Endothelial cell of umbilical vein (primary cell): ENCODE measurements around the gene TPRKB. TPM values are rescaled to one million over a fixed set of nuclear protein-coding genes. Genes with fewer than 3 reads are reported as not detected.
A peak's percentile ranks its signal among the peaks of the same experiment; 100 is the strongest.

Experiments
- BruUV-seq: library from RNA; stranded (reverse); fragments of 400-500 nt; replicated peaks from 2 replicates; lab custom pipeline; 2021; lab: Mats Ljungman, UMichigan
- CTCF ChIA-PET: fragments of 300-600, 350-600 bp; sonication (Branson Sonifier 250); formaldehyde crosslinking; loops from one replicate; lab custom pipeline; 2021; ENCODE audit warnings: antibody characterized with exemption, inconsistent platforms; lab: Charles Lee
- POLR2A ChIA-PET: fragments of 300-600, 350-600 bp; sonication (Branson Sonifier 250); formaldehyde crosslinking; loops from one replicate; lab custom pipeline; 2021; ENCODE audit warnings: antibody characterized with exemption, inconsistent platforms; lab: Charles Lee
- DNase-seq: peaks from one replicate; pipeline ENCODE4 v3.0.0-alpha.2; 2011; ENCODE audit warnings: low read depth, low spot score
- FAIRE-seq: peaks from 2 replicates; lab custom pipeline; 2011; peaks lifted over from hg19 to GRCh38; lab: Jason Lieb, UNC
- H2AFZ ChIP-seq: 2 replicates; pipeline ENCODE4 v1.6.0; 2012; ENCODE audit warnings: low read depth, low read length, control low read depth, inconsistent platforms
- H3K27ac ChIP-seq: 2 replicates; pipeline ENCODE4 v1.5.1; 2011; ENCODE audit warnings: low read depth, mild to moderate bottlenecking, control low read depth, low read length, moderate library complexity; ENCODE audit not compliant: insufficient read depth
- H3K27me3 ChIP-seq, 2 experiments: 2 replicates each; pipeline versions ENCODE4 v1.6.0 to v1.6.1; 2011; ENCODE audit warnings: low read length in 2 of 2, mixed read lengths in 1 of 2; ENCODE audit not compliant: control insufficient read depth in 2 of 2, insufficient read depth in 2 of 2
- H3K36me3 ChIP-seq, 2 experiments: 2 replicates in 1 of 2; 3 replicates in 1 of 2; pipeline ENCODE4 v1.5.1; 2011; ENCODE audit warnings: low read length in 2 of 2, mild to moderate bottlenecking in 1 of 2, moderate library complexity in 1 of 2; ENCODE audit not compliant: control insufficient read depth in 2 of 2, insufficient read depth in 2 of 2; ENCODE audit errors: extremely low read depth in 1 of 2
- H3K4me1 ChIP-seq: 3 replicates; pipeline ENCODE4 v1.5.1; 2011; ENCODE audit warnings: mild to moderate bottlenecking, low read length; ENCODE audit not compliant: control insufficient read depth, insufficient read depth; ENCODE audit errors: extremely low read depth
- H3K4me2 ChIP-seq: 2 replicates; pipeline ENCODE4 v1.6.1; 2011; ENCODE audit warnings: low read length, control low read depth, mixed read lengths; ENCODE audit not compliant: insufficient read depth
- H3K4me3 ChIP-seq, 3 experiments: fragments of 200-600 bp in 1 of 3; sonication (generic), shearing (Covaris generic) in 1 of 3; replicated peaks in 1 of 3; 2 replicates each; pipeline ENCODE4 v1.5.1; 2011 to 2016; ENCODE audit warnings: control low read depth in 3 of 3, low read length in 3 of 3, mild to moderate bottlenecking in 2 of 3, inconsistent platforms in 1 of 3, low read depth in 1 of 3, moderate library complexity in 1 of 3; ENCODE audit not compliant: insufficient read depth in 1 of 3
- H3K79me2 ChIP-seq: 2 replicates; pipeline ENCODE4 v1.6.0; 2012; ENCODE audit warnings: low read length, inconsistent platforms; ENCODE audit not compliant: control insufficient read depth, insufficient read depth
- H3K9ac ChIP-seq: replicated peaks from 2 replicates; pipeline ENCODE3; 2011; ENCODE audit warnings: low read length, control low read depth; ENCODE audit not compliant: insufficient read depth; ENCODE audit errors: extremely low read depth
- H3K9me1 ChIP-seq: replicated peaks from 3 replicates; pipeline ENCODE4 v1.6.0; 2011; ENCODE audit warnings: mild to moderate bottlenecking, low read length; ENCODE audit not compliant: control insufficient read depth, insufficient read depth; ENCODE audit errors: extremely low read depth
- H3K9me3 ChIP-seq: replicated peaks from 2 replicates; pipeline ENCODE4 v1.5.1; 2012; ENCODE audit warnings: low read length, inconsistent platforms; ENCODE audit not compliant: control insufficient read depth, insufficient read depth
- H4K20me1 ChIP-seq: replicated peaks from 2 replicates; pipeline ENCODE3; 2011; ENCODE audit warnings: mild to moderate bottlenecking, low read length; ENCODE audit not compliant: control insufficient read depth, insufficient read depth; ENCODE audit errors: extremely low read depth
- EZH2 ChIP-seq: IDR thresholded peaks from 2 replicates; pipeline ENCODE4 v1.6.1; 2012; ENCODE audit warnings: borderline replicate concordance, low read depth, mild to moderate bottlenecking, moderate library complexity, low read length, inconsistent platforms; ENCODE audit not compliant: severe bottlenecking
- FOS ChIP-seq: IDR thresholded peaks from 2 replicates; pipeline ENCODE4 v1.6.1; 2011; ENCODE audit warnings: mild to moderate bottlenecking, low read length, moderate library complexity, borderline replicate concordance; ENCODE audit not compliant: insufficient read depth
- GATA2 ChIP-seq: IDR thresholded peaks from 2 replicates; pipeline ENCODE4 v1.7.0; 2011; ENCODE audit warnings: low read depth, mild to moderate bottlenecking, moderate library complexity, mixed read lengths, low read length; ENCODE audit not compliant: insufficient read length, insufficient read depth
- JUN ChIP-seq: IDR thresholded peaks from 2 replicates; pipeline ENCODE4 v1.6.1; 2011; ENCODE audit warnings: borderline replicate concordance, low read depth; ENCODE audit not compliant: insufficient read length, insufficient read depth
- MYC ChIP-seq: IDR thresholded peaks from one replicate; pipeline ENCODE4 v1.6.1; 2011; ENCODE audit warnings: mild to moderate bottlenecking, low read depth, low read length
- POLR2A ChIP-seq: IDR thresholded peaks from 2 replicates; pipeline ENCODE4 v1.6.1; 2012; ENCODE audit warnings: low read depth, mild to moderate bottlenecking, control low read depth, low read length
- POLR2AphosphoS5 ChIP-seq: IDR thresholded peaks from 2 replicates; pipeline ENCODE4 v1.6.1; 2012; ENCODE audit warnings: low read depth, mild to moderate bottlenecking, control low read depth, low read length, moderate library complexity; ENCODE audit not compliant: insufficient read depth
- dilution Hi-C: fragments of 300-500 bp; cut with MboI; formaldehyde crosslinking; loops from one replicate; pipeline ENCODE4 v1.15.0; 2019; ENCODE audit warnings: low sequenced_read_pairs; ENCODE audit not compliant: extremely low pct_ligation_motif_present
- intact Hi-C: fragments of 100-400 bp; cut with micrococcal nuclease; formaldehyde crosslinking; loops from one replicate; pipeline ENCODE4 v1.10.0; 2022
- polyA plus RNA-seq, 4 experiments: library from polyadenylated mRNA; depleted of rRNA in 3 of 4; stranded (reverse) in 3 of 4; unstranded in 1 of 4; fragments of >200 nt; gene quantifications; 2 replicates each; pipeline versions ENCODE4 v1.2.1 to v1.2.3, GENCODE V29; 2011 to 2012; ENCODE audit warnings: missing spikeins in 1 of 4
- total RNA-seq: library from RNA; stranded (reverse); gene quantifications from 2 replicates; pipeline ENCODE4 v1.2.3, GENCODE V29; 2021
- TF ChIP-seq, protein P1 (sequence below): IDR thresholded peaks from 2 replicates; pipeline ENCODE4 v1.6.1; 2011; ENCODE audit not compliant: insufficient read depth, insufficient read length
- TF ChIP-seq, protein P2 (sequence below), 2 donors: IDR thresholded peaks; 1 replicate in 1 of 2; 2 replicates in 1 of 2; pipeline ENCODE4 v1.5.1; 2011; ENCODE audit warnings: low read length in 2 of 2, mild to moderate bottlenecking in 2 of 2, moderate library complexity in 2 of 2, control low read depth in 1 of 2, inconsistent platforms in 1 of 2, low read depth in 1 of 2; ENCODE audit not compliant: insufficient read depth in 1 of 2; ENCODE audit errors: extremely low read depth in 1 of 2

Gene TPRKB
- total and polyA plus RNA-seq, 2 donors (not counting 3 experiments of a cell fraction or from before 2014, with no cell fraction given) = 27.1 to 36.1 TPM

DNA sequence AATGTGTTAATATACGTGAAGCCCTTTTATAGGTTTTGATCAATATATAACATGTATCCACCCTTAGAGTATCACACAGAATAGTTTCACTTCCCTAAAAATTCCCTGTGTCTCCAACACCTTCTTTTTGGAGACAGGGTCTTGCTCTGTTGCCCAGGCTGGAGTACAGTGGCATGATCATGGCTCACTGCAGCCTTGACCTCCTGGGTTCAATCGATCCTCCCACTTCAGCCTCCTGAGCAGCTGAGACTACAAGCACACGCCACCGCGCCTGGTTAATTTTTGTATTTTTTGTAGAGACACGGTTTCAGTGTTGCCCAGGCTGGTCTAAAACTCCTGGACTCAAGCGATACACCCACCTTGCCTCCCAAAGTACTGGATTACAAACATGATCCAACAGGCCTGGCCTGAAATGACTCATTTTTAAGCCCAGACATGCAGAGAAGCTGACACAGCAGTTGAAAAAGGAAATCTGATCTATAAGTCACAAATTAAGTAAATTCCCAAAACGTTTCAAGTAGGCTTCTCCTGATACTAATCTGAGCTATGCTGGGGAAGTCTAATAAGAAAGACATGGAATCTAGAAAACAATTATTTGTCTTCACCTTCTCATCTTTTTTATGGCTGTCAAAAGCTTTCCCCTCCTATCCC is 39.8 kb upstream of the TPRKB start:
- peak; percentile 49 for FAIRE-seq
- DNase-seq = no peak
- no peaks in the 10 kb centered on the region for H3K9me1 ChIP-seq
- POLR2A ChIA-PET = no interaction called here
- BruUV-seq = no TSS peak
- no peaks in the 10 kb centered on the region for H3K9me3 ChIP-seq
- H3K4me2 ChIP-seq = no peak overlapping the region
- CTCF ChIA-PET = no interaction called here
- dilution Hi-C loops (no loop called here), intact Hi-C loops (no loop called here)
- no peaks in the 10 kb centered on the region for H4K20me1 ChIP-seq
- H3K27me3 ChIP-seq = no peaks in the 10 kb centered on the region
- no peak overlapping the region for H2AFZ ChIP-seq
- peaks cover 9 to 15% of the 10 kb centered on the region in 2 experiments for H3K36me3 ChIP-seq
- H3K27ac ChIP-seq = no peak overlapping the region
- H3K79me2 ChIP-seq = peaks cover 21% of the 10 kb centered on the region
- H3K4me3 ChIP-seq = no peak overlapping the region
- H3K4me1 ChIP-seq = peaks cover 9% of the 10 kb centered on the region
- TF ChIP-seq FOS = peak; percentile 18
- TF ChIP-seq JUN = no peak
- no peak overlapping the region for H3K9ac ChIP-seq

DNA sequence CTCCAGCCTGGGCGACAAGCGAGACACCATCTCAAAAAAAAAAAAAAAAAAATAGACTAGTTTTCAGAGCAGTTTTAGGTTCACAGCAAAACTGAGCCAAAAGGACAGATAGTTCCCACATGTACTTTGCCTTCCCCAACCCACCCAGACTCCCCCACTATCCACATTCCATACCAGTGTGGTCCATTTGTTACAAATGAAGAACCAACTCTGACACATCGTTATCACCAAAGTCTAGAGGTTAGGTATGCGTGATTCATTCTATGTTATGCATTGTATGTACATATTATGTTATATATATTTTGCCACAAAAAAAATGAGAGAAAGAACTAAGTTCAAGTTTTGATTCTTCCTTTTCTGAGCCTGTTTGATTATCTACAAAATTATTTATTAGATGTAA is 39.2 kb upstream of the TPRKB start:
- intact Hi-C loops = no loop called here
- dilution Hi-C loops = no loop called here
- Histone ChIP-seq H3K27ac (no peak overlapping the region), H3K27me3 (no peaks in the 10 kb centered on the region), H4K20me1 (no peaks in the 10 kb centered on the region), H3K9me3 (no peaks in the 10 kb centered on the region), H3K9me1 (no peaks in the 10 kb centered on the region), H3K4me1 (peaks cover 9% of the 10 kb centered on the region), H2AFZ (no peak overlapping the region), H3K4me2 (no peak overlapping the region), H3K4me3 (no peak overlapping the region), H3K79me2 (peaks cover 21% of the 10 kb centered on the region), H3K9ac (no peak overlapping the region), H3K36me3 (peaks cover 10 to 15% of the 10 kb centered on the region in 2 experiments)
- ChIA-PET POLR2A (interaction anchor here (0.6 kb wide), 1 partner anchor 706 kb away, joined by 19 read pairs; the partner anchor contains the start of gene CCDC142), CTCF (no interaction called here)
- no TSS peak for BruUV-seq
- TF ChIP-seq GATA2 (no peak), MYC (no peak), JUN (no peak), POLR2AphosphoS5 (no peak), EZH2 (no peak), FOS (no peak), POLR2A (no peak)
- TF ChIP-seq, protein P1, sequence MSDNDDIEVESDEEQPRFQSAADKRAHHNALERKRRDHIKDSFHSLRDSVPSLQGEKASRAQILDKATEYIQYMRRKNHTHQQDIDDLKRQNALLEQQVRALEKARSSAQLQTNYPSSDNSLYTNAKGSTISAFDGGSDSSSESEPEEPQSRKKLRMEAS = no peak
- TF ChIP-seq, protein P2, sequence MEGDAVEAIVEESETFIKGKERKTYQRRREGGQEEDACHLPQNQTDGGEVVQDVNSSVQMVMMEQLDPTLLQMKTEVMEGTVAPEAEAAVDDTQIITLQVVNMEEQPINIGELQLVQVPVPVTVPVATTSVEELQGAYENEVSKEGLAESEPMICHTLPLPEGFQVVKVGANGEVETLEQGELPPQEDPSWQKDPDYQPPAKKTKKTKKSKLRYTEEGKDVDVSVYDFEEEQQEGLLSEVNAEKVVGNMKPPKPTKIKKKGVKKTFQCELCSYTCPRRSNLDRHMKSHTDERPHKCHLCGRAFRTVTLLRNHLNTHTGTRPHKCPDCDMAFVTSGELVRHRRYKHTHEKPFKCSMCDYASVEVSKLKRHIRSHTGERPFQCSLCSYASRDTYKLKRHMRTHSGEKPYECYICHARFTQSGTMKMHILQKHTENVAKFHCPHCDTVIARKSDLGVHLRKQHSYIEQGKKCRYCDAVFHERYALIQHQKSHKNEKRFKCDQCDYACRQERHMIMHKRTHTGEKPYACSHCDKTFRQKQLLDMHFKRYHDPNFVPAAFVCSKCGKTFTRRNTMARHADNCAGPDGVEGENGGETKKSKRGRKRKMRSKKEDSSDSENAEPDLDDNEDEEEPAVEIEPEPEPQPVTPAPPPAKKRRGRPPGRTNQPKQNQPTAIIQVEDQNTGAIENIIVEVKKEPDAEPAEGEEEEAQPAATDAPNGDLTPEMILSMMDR (IDR thresholded peaks at IDR 0.05; ENCODE audit: extremely low read depth in 1 of 2, insufficient read depth in 1 of 2, low read depth in 1 of 2, low read length in 2 of 2) = no peak
- FAIRE-seq = no peak
- no peak for DNase-seq
